HFF-Myc (cell line): Measurements from ENCODE around the gene SCD.

Experiments used
- DNase-seq: peaks from one replicate; pipeline ENCODE4 v3.0.0-alpha.2; 2011; ENCODE audit warnings: low read depth; ENCODE audit errors: extremely low read depth
- H3K4me3 ChIP-seq: replicated peaks from 2 replicates; pipeline ENCODE4 v1.5.1; 2011; ENCODE audit warnings: low read depth, mild to moderate bottlenecking, control low read depth, low read length
- CTCF ChIP-seq: IDR thresholded peaks from 2 replicates; pipeline ENCODE4 v1.5.1; 2012; ENCODE audit warnings: mild to moderate bottlenecking, low read depth, low read length, control low read depth; ENCODE audit errors: missing control alignments

The SCD gene

GRCh38 chr10:100338434-100339036 lies 8.5 kb upstream of the SCD start:
- H3K4me3 ChIP-seq = no peak overlapping the region
- DNase-seq = peak; percentile 25
- TF ChIP-seq CTCF = peak; percentile 94

DNA sequence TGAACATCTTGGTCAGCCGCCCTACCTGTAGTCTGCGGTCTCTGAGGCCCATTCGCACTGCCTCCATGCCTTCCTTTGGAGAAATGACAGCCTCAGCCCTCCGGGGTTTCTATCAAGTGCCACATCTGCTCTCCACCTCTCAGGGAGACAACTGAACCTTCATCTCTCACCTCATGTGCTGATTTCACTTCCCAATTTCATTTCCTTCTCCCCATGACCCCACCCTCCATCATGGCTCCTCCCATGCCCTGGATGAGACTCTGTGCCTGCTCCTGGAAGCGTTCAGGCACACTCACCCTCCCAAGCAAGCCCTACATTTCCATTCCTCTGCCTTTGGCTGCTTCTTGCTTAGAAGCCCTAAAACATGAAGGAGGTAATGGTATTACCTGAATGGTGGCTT lies 7.8 kb upstream of the SCD start:
- no peak for TF ChIP-seq CTCF

DNA sequence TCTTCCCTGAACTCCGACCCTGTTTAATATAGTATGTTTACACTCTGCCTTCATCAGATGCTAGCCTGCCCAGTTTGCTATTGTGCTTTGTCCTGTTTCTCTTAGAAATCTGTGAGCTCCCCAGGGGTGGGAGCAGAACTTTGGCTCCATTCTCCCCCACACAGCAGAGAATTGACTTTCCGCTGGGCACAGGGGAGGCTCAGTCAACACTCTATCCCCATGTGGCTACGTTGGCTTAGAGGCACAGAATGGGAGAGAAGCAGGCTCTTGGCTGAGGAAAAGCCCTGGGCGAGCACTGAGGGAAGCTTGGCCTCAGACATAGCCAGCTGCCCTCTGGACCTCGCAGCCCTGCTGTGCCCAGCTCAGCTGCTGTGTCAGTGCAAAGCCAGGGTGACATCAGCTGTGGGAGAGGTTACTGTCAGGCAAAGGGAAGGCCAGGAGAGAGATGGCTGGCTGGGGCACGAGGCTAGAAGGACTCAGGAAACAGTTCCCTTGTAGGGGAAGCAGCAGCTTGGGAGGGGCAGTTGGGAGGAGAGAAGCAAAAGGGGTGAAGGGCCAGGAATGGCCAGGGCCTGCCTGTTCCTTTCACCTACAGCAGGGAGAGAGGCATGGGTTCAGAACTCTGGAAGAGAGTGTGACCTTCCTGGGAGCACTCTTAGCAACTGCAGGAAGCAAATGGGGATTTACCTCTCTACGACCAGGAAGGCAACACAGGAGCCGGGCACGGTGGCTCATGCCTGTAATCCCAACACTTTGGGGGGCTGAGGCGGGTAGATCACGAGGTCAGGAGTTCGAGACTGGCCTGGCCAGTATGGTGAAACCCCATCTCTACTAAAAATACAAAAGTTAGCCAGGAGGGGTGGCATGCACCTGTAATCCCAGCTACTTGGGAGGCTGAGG lies 5.8 kb upstream of the SCD start:
- DNase-seq = no peak
- H3K4me3 ChIP-seq = no peak overlapping the region
- no peak for TF ChIP-seq CTCF

More for the DNA sequence above, 7.8 kb upstream of the SCD start:
- H3K4me3 ChIP-seq = no peak overlapping the region
- no peak for DNase-seq

GRCh38 chr10:100341953-100342626 lies 4.9 kb upstream of the SCD start:
- TF ChIP-seq CTCF = peak; percentile 71
- DNase-seq = peak; percentile 37
- no peak overlapping the region for H3K4me3 ChIP-seq

- H3K4me3 ChIP-seq = no peak overlapping the region
- no peak for DNase-seq
- TF ChIP-seq CTCF = no peak
These were observed 4.4 kb upstream of the SCD start for GRCh38 chr10:100342627-100342972.

- TF ChIP-seq CTCF = no peak
- H3K4me3 ChIP-seq = no peak overlapping the region
- no peak for DNase-seq
These were observed 2.7 kb upstream of the SCD start for GRCh38 chr10:100344241-100344788.
